NCI-H460 (cell line): ENCODE measurements around the gene RASSF5. TPM values are rescaled to one million over a fixed set of nuclear protein-coding genes. Genes with fewer than 3 reads are reported as not detected.
A peak's percentile ranks its signal among the peaks of the same experiment; 100 is the strongest.

Source experiments
- DNase-seq: peaks from one replicate; pipeline ENCODE4 v3.0.0-alpha.2; 2016; ENCODE audit warnings: low read depth; ENCODE audit errors: extremely low read depth
- polyA plus RNA-seq: library from polyadenylated mRNA; depleted of rRNA; stranded (reverse); fragments of >200 nt; gene quantifications from 2 replicates; pipeline ENCODE4 v1.2.3, GENCODE V29; 2014; cell fraction: nucleus; rRNA removed
- total RNA-seq: library from RNA; depleted of rRNA; stranded (reverse); fragments of >200 nt; shearing (Covaris generic); gene quantifications from 2 replicates; pipeline ENCODE4 v1.2.3, GENCODE V29; 2014; rRNA removed

RASSF5 gene
- total RNA-seq, result 0.06 and 0.17 TPM in 2 replicates
- polyA plus RNA-seq, result 0.24 and 0.46 TPM in 2 replicates

GRCh38 chr1:206507284-206508129 is at the start of gene RASSF5:
Gene RASSF5 (plus strand): TSS chr1:206507531. CDS start chr1:206507603, 72 bp downstream.
- DNase-seq, result peak; percentile 30

GRCh38 chr1:206459703-206460102 is 47.6 kb upstream of the RASSF5 start:
- no peak for DNase-seq

- DNase-seq, result no peak
These were observed 46.4 kb upstream of the RASSF5 start for GRCh38 chr1:206460836-206461426.

- DNase-seq, result peak; percentile 75
These were observed 45.5 kb upstream of the RASSF5 start for GRCh38 chr1:206461602-206462455.

- DNase-seq, result no peak
These were observed 44.2 kb upstream of the RASSF5 start for GRCh38 chr1:206463137-206463536.

GRCh38 chr1:206463911-206464310 is 43.4 kb upstream of the RASSF5 start:
- no peak for DNase-seq

- DNase-seq, result no peak
These were observed 42.8 kb upstream of the RASSF5 start for GRCh38 chr1:206464456-206464964.

- DNase-seq, result no peak
These were observed 41.4 kb upstream of the RASSF5 start for GRCh38 chr1:206465951-206466350.

- no peak for DNase-seq
These were observed 40.3 kb upstream of the RASSF5 start for GRCh38 chr1:206466840-206467649.

- DNase-seq, result no peak
These were observed 39.4 kb upstream of the RASSF5 start for GRCh38 chr1:206467915-206468314.

GRCh38 chr1:206468571-206468970 is 38.8 kb upstream of the RASSF5 start:
- DNase-seq, result no peak

GRCh38 chr1:206469411-206469932 is 37.9 kb upstream of the RASSF5 start:
- DNase-seq, result no peak

- DNase-seq, result peak; percentile 60
These were observed 37.2 kb upstream of the RASSF5 start, which contains the start of gene IKBKE for GRCh38 chr1:206469933-206470691. Gene IKBKE (plus strand): TSS chr1:206470476. CDS start chr1:206473228, 2,752 bp downstream.

- no peak for DNase-seq
These were observed 36.5 kb upstream of the RASSF5 start for GRCh38 chr1:206470692-206471414.

- DNase-seq, result no peak
These were observed 35.9 kb upstream of the RASSF5 start for GRCh38 chr1:206471415-206471801.

GRCh38 chr1:206472024-206472423 is 35.3 kb upstream of the RASSF5 start:
- DNase-seq, result no peak

- no peak for DNase-seq
These were observed 34.9 kb upstream of the RASSF5 start for GRCh38 chr1:206472454-206472853.

- no peak for DNase-seq
These were observed 34.4 kb upstream of the RASSF5 start for GRCh38 chr1:206472886-206473285.
